Gastrocnemius medialis (tissue), 4 donors: ENCODE results near the gene FKBP5. TPM values are rescaled to one million over a fixed set of nuclear protein-coding genes. Genes with fewer than 3 reads are reported as not detected.

ENCODE experiments used
- ATAC-seq, 2 donors: fragments of 150-250 bp; one replicate each; pipeline ENCODE4 v1.9.1; 2016
- DNase-seq, 2 donors: peaks; one replicate each; pipeline ENCODE4 v3.0.0-alpha.2; 2019
- H3K27ac ChIP-seq, 4 donors: fragments of 200-600 bp; sonication (generic); 1 replicate in 1 of 4; 2 replicates in 3 of 4; pipeline ENCODE4 v1.5.1; 2016 to 2018; ENCODE audit warnings: mild to moderate bottlenecking in 2 of 4, moderate library complexity in 1 of 4
- H3K27me3 ChIP-seq, 3 donors: fragments of 200-600 bp; sonication (generic) in 2 of 3; 1 replicate in 1 of 3; 2 replicates in 2 of 3; pipeline versions ENCODE4 v1.5.1 to v1.6.0; 2016 to 2019; ENCODE audit warnings: mild to moderate bottlenecking in 1 of 3, moderate library complexity in 1 of 3
- H3K36me3 ChIP-seq, 2 donors: fragments of 200-600 bp; sonication (generic) in 1 of 2; one replicate each; pipeline ENCODE4 v1.5.1; 2017 to 2018
- H3K4me1 ChIP-seq, 2 donors: fragments of 200-600 bp; sonication (generic) in 1 of 2; one replicate each; pipeline ENCODE4 v1.5.1; 2016 to 2017; ENCODE audit warnings: mild to moderate bottlenecking in 2 of 2
- H3K4me3 ChIP-seq, 4 donors: fragments of 200-600 bp; sonication (generic) in 3 of 4; 1 replicate in 1 of 4; 2 replicates in 3 of 4; pipeline ENCODE4 v1.5.1; 2016 to 2019; ENCODE audit warnings: mild to moderate bottlenecking in 2 of 4
- H3K9me3 ChIP-seq, 3 donors: fragments of 200-600 bp; sonication (generic) in 2 of 3; 1 replicate in 1 of 3; 2 replicates in 2 of 3; pipeline ENCODE4 v1.5.1; 2016 to 2019
- POLR2A ChIP-seq, 2 donors: fragments of 450-650 bp; IDR thresholded peaks; one replicate each; pipeline ENCODE4 v1.6.1; 2017; ENCODE audit warnings: antibody characterized with exemption in 2 of 2, mild to moderate bottlenecking in 2 of 2, moderate library complexity in 2 of 2
- in situ Hi-C, 4 donors: fragments of 200-750 bp; cut with MboI; loops; one replicate each; pipeline versions ENCODE4 v1.15.0 to v1.8.0; 2017; ENCODE audit warnings: low sequenced_read_pairs in 4 of 4
- intact Hi-C: fragments of 100-400 bp; cut with DNase I; formaldehyde crosslinking; loops from one replicate; pipeline ENCODE4 v1.15.1; 2023; ENCODE audit warnings: low total_unique reads
- total RNA-seq, 4 donors: library from RNA; depleted of rRNA; stranded (reverse); fragments of >200 nt; gene quantifications; one replicate each; pipeline versions ENCODE4 v1.1.0 to v1.2.3, GENCODE V29; 2016
- TF ChIP-seq, protein P1 (sequence below), 5 experiments: fragments of 450-650 bp in 3 of 5; fragments of 200-600 bp in 2 of 5; sonication (generic) in 2 of 5; IDR thresholded peaks in 4 of 5; conservative IDR thresholded peaks in 1 of 5; 1 replicate in 4 of 5; 2 replicates in 1 of 5; pipeline ENCODE4 v1.5.1; 2016 to 2019; ENCODE audit warnings: antibody characterized with exemption in 5 of 5, mild to moderate bottlenecking in 3 of 5, moderate library complexity in 3 of 5

FKBP5 gene
- total RNA-seq, 4 donors from 2014 or later, result 665 to 1,753 (median 1,205) TPM

DNA sequence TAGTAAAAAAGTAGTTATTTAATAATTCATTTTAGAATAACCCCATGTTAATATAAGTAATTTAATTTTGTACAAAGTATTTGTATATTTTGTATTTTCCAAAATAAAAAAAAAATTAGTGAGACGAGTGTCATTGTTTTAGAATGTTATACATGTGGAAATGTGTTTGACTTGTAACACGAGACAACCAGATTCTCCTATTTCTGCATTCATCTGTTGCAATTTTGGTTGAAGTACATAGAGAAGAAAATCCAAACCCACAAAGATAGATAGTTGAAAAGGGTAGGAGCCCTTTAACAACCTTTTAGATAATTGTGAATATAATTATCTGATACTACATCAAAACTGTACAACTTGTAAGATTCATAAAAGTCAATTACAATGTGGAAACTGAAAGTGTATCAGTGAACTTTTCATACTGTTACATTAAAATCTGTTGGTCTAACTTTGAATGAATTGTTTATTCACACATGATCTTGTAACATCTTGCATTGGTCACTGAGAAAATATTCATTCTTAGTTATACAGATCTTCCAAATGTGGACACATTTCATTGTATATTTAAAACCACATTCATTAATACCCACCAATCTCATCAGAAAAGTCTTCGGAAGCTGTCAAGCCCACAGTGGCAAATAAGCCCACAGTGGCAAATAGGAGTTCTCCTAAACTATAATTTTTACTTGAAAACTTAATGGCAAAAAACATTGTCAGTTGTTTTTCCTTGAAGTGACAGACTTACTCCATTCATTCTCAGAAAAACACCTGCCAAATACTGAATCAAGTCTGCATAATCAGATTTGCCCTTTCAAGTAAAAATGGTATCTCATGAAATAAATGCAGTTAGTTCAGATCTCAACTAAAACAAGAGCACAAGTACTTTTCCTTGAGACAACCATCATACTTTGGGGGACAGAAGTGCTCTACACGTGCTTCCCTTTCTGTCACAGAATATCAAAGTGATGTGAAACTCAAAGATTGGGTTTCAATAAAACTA is 52.8 kb downstream of the FKBP5 start:
- no peak overlapping the region for H3K4me3 ChIP-seq
- H3K9me3 ChIP-seq, result no peaks in the 10 kb centered on the region
- TF ChIP-seq POLR2A (IDR thresholded peaks at IDR 0.05), result no peak
- TF ChIP-seq, protein P1, sequence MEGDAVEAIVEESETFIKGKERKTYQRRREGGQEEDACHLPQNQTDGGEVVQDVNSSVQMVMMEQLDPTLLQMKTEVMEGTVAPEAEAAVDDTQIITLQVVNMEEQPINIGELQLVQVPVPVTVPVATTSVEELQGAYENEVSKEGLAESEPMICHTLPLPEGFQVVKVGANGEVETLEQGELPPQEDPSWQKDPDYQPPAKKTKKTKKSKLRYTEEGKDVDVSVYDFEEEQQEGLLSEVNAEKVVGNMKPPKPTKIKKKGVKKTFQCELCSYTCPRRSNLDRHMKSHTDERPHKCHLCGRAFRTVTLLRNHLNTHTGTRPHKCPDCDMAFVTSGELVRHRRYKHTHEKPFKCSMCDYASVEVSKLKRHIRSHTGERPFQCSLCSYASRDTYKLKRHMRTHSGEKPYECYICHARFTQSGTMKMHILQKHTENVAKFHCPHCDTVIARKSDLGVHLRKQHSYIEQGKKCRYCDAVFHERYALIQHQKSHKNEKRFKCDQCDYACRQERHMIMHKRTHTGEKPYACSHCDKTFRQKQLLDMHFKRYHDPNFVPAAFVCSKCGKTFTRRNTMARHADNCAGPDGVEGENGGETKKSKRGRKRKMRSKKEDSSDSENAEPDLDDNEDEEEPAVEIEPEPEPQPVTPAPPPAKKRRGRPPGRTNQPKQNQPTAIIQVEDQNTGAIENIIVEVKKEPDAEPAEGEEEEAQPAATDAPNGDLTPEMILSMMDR (IDR thresholded peaks at IDR 0.05 in 4 of 5, conservative IDR thresholded peaks at IDR 0.05 in 1 of 5), result no peak
- in situ Hi-C loops (no loop called here), intact Hi-C loops (no loop called here)
- ATAC-seq, result peak in 1 of 2 donors; percentile 34
- peaks cover 4 to 97% of the 10 kb centered on the region in 2 donors for H3K36me3 ChIP-seq
- H3K27me3 ChIP-seq, result no peaks in the 10 kb centered on the region
- H3K27ac ChIP-seq, result peak overlapping the region; percentile 57 to 67 (median 62)
- DNase-seq, result no peak
- peaks cover 48 to 52% of the 10 kb centered on the region in 2 donors for H3K4me1 ChIP-seq

DNA sequence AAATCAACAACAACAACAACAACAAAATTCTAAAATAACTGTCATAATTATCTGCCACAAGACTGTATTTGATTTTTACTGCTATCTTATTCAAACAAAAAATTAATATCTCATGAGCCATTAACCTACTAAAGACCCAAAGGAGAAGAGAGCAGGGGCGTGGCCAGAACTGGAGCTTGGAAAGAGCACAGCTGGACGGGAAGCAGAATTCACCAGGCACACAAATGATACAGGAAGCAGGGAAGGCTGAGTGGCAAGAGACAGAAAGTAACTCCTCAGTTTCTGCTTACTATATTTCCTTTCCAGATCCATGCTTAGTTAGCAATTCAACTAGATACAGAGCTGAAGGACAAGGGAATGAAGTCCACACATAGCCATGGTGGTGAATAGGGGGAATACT is 54.4 kb downstream of the FKBP5 start:
- H3K36me3 ChIP-seq, result peaks cover 0 to 97% of the 10 kb centered on the region in 2 donors
- H3K27ac ChIP-seq, result peak overlapping the region; percentile 57 to 67 (median 62)
- intact Hi-C loops (no loop called here), in situ Hi-C loops (no loop called here)
- ATAC-seq (no peak), DNase-seq (no peak)
- H3K4me1 ChIP-seq, result peaks cover 43 to 48% of the 10 kb centered on the region in 2 donors
- H3K27me3 ChIP-seq, result no peaks in the 10 kb centered on the region
- no peak overlapping the region for H3K4me3 ChIP-seq
- TF ChIP-seq, protein P1 (IDR thresholded peaks at IDR 0.05 in 4 of 5, conservative IDR thresholded peaks at IDR 0.05 in 1 of 5), result no peak
- no peak for TF ChIP-seq POLR2A (IDR thresholded peaks at IDR 0.05)
- H3K9me3 ChIP-seq, result no peaks in the 10 kb centered on the region

DNA sequence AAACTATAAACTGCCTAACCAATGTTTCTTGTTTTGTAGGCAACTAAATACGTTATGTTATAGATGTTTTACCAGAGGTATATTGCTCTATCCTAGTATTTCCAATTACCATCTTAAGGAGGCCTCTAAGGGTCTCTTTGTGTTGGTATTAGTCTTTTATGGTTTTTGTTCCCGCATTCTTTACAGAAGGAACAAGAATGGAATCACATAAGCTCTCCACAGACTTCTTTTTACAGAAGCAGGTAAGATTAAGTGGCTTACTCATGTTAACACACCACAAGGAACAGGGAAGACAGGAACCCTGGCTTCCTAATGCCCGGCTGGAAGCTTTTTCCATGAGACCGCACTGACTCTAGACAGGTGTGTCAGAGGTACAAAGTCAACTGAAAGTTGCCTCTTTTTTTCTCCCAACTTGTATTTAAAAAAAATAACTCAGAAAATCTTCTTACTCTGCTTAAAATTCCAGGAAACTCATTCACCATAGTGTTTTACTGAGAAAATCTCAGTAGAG is 55.1 kb downstream of the FKBP5 start:
- Histone ChIP-seq H3K27me3 (no peaks in the 10 kb centered on the region), H3K9me3 (no peaks in the 10 kb centered on the region), H3K4me1 (peaks cover 38 to 48% of the 10 kb centered on the region in 2 donors), H3K27ac (peak overlapping the region; percentile 57 to 67 (median 62)), H3K4me3 (no peak overlapping the region), H3K36me3 (peaks cover 0 to 97% of the 10 kb centered on the region in 2 donors)
- in situ Hi-C loops, result no loop called here
- DNase-seq, result no peak
- intact Hi-C loops, result no loop called here
- ATAC-seq, result no peak
- no peak for TF ChIP-seq POLR2A (IDR thresholded peaks at IDR 0.05)
- TF ChIP-seq, protein P1 (IDR thresholded peaks at IDR 0.05 in 4 of 5, conservative IDR thresholded peaks at IDR 0.05 in 1 of 5), result no peak

- intact Hi-C loops (loop anchor here (2.0 kb wide), 1 partner anchor 13 kb away; no protein-coding TSS in a partner anchor), in situ Hi-C loops (loop anchor here in 2 of 4 donors (10.0 kb wide), 2 partner anchors 45 to 55 kb away; no protein-coding TSS in a partner anchor)
- Histone ChIP-seq H3K36me3 (peaks cover 0 to 94% of the 10 kb centered on the region in 2 donors), H3K9me3 (no peaks in the 10 kb centered on the region), H3K4me1 (peaks cover 13 to 30% of the 10 kb centered on the region in 2 donors), H3K27me3 (no peaks in the 10 kb centered on the region), H3K27ac (peak overlapping the region; percentile 51 to 73 (median 54)), H3K4me3 (no peak overlapping the region)
- DNase-seq (no peak), ATAC-seq (no peak)
- TF ChIP-seq, protein P1 (IDR thresholded peaks at IDR 0.05 in 4 of 5, conservative IDR thresholded peaks at IDR 0.05 in 1 of 5), result no peak
- no peak for TF ChIP-seq POLR2A (IDR thresholded peaks at IDR 0.05)
Observed at GRCh38 chr6:35629876-35630378, 58.8 kb downstream of the FKBP5 start.
